PC-3 (cell line): ENCODE measurements around the gene CIDEB.

Source experiments
- EZH2 ChIP-seq: fragments of 300-600 bp; sonication (generic); IDR thresholded peaks from one replicate; pipeline ENCODE4 v1.6.1; 2017; ENCODE audit warnings: antibody characterized with exemption, mild to moderate bottlenecking, low read length; ENCODE audit not compliant: unreplicated experiment
- EZH2phosphoT487 ChIP-seq: fragments of 300-600 bp; sonication (generic); IDR thresholded peaks from 2 replicates; pipeline ENCODE4 v1.6.1; 2018; ENCODE audit warnings: mild to moderate bottlenecking, antibody characterized with exemption, low read length, borderline replicate concordance
- TF ChIP-seq, protein P1 (sequence below): fragments of 300-600 bp; sonication (generic); conservative IDR thresholded peaks from 2 replicates; pipeline ENCODE4 v1.5.1; 2017; ENCODE audit warnings: antibody characterized with exemption, low read depth, mild to moderate bottlenecking, low read length

GRCh38 chr14:24307156-24307574, 612 bp downstream of the CIDEB start:
- TF ChIP-seq, protein P1, sequence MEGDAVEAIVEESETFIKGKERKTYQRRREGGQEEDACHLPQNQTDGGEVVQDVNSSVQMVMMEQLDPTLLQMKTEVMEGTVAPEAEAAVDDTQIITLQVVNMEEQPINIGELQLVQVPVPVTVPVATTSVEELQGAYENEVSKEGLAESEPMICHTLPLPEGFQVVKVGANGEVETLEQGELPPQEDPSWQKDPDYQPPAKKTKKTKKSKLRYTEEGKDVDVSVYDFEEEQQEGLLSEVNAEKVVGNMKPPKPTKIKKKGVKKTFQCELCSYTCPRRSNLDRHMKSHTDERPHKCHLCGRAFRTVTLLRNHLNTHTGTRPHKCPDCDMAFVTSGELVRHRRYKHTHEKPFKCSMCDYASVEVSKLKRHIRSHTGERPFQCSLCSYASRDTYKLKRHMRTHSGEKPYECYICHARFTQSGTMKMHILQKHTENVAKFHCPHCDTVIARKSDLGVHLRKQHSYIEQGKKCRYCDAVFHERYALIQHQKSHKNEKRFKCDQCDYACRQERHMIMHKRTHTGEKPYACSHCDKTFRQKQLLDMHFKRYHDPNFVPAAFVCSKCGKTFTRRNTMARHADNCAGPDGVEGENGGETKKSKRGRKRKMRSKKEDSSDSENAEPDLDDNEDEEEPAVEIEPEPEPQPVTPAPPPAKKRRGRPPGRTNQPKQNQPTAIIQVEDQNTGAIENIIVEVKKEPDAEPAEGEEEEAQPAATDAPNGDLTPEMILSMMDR = no peak
- TF ChIP-seq EZH2 (no peak), EZH2phosphoT487 (no peak)
